Stimulated activated CD8-positive, alpha-beta memory T cell treated with anti-CD3 and anti-CD28 coated beads, Interleukin-4, amount 100 ng/mL, for 24 hours (primary cell): ENCODE results near the gene FAM20A.

Experiments used
- DNase-seq: peaks from one replicate; pipeline ENCODE4 v3.0.0-alpha.2; 2020; ENCODE audit warnings: low read depth

FAM20A gene

DNA sequence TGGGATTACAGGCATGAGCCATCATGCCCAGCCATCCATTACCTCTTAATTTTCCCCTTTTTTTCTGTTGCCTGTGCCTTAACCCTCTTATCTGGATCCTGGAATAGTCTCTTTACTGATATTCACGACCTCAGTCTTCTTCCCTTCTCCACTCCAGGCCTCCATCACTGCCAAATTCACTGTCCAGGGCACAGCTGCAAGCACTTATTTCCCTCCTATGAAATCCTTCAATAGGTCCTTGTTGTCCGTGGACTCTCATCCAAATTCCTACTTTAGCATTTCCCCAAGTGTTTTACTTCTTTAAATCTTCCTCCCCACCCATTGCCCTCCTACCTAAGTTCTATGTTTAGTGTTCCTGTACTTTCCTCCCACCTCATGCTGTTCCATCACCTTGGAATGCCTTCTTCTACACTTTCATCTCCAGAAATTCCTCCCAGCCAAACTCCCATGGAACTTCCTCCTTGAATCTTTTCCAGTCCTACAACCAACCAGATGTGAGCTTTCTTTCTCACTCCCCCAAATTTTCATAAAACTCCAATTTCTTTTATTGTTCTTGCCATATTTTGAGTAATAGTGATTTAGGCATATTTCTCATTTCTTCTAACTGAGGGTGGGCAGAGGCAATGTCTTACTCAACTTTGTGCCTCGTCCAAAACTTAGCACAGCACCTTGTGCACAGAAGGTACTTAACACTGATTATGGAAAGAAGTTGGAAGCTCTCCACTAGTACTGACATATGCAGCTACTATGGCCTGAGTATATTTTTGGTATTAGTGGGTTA, 35.3 kb downstream of the FAM20A start:
- DNase-seq, result no peak

DNA sequence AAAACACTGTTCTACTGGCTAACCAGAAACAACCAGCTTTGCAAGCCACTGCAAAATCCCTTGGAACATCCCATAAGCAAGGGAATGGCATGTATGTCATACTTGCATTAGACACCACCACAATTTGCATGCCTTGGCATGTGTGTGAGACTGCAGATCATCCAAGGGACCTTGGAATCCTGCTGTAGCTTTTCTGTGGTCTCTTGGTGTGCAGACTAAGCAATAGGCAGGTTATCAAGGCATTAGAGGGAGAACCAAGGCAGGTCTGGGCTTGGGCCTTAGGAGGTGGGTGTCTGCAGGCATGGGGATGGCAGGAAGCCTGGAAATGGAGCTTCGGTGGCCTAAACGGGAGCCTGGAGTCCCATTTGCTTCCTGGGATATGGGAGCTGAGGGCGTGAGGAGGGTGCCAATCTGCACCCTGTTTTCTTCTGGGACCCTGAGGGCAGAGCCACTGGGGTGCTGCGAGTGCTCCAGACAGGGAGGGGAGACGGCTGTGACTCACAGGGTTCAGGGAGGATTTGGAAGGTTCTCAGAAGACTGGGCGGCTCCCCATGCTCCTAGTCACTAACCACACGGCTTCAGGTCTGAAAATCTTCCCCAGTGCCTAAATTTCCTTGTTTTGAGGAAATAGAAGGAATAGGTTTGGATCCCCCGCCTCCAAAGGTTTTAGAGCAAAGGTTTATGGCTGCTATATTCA, 36.6 kb downstream of the FAM20A start:
- DNase-seq, result no peak

DNA sequence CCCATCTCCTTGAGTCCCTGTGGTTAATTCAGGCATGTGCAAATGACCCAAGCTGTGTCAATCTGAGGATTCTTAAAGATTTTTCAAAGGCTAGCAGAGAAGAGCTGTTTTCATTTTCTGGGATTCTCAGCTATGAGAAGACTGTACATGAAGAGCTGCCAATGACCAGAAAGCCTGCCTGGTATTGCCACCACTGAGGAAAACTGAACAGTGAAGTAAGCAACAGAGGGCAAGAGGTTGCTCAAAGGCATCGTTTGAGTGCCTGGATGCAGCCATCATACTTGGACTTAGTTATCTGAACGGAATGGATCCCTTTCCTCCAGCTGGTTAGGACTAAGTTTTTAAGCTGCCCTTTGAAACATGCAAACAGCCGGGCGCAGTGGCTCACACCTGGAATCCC, 38.4 kb downstream of the FAM20A start:
- DNase-seq, result no peak

DNA sequence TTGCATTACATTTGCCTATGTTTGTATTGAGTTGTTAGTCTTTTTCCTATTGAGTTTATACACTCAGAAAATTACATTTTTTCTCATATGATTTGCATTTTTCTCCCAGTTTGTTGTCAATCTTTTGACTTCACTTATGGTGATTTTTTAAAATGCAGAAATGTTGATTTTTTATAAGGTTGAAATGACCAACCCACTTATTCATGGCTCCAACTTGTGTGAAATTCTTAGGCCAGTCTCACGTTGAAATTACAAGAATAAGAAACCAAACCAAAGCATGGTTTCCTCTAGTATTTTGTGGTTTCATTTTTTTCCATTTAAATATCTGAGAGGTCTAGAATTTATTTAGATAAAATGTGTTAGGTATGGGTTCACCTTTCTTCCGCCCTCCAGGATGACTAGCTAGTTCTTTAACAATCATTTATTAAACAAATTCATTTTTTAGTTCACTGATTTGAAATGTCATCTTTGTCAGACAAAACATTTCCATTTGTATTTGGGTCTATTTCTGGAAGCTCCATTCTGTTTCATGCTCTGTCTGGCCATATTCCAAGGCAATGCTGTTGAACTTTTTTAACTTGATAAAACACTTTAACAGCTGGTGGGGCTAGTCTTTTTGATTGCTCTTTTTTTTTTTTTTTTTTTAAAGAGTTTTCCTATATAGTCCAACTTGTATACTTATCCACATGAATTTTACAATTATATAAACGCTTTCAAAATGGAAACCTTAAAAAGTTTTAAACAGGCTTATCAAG, 40.0 kb downstream of the FAM20A start:
- DNase-seq, result no peak

DNA sequence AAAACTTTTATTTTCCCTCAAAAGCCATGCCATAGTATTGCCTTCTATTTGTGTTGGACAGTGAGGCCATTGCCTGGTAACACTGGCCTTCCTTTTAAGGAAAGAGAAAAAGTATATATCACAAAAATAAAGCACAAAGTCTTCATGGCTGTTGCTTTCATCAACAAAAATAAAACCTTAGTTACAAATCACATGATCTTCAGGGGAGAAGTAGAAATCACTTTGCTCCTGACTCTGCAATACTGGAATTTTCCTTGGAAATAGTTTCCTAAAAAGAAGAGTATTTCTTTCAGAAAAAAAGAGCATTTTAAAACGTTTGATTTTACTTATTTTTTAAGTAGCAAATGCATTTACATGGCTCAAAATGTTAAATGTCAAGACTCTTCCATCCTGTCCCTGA, 41.9 kb downstream of the FAM20A start:
- no peak for DNase-seq

DNA sequence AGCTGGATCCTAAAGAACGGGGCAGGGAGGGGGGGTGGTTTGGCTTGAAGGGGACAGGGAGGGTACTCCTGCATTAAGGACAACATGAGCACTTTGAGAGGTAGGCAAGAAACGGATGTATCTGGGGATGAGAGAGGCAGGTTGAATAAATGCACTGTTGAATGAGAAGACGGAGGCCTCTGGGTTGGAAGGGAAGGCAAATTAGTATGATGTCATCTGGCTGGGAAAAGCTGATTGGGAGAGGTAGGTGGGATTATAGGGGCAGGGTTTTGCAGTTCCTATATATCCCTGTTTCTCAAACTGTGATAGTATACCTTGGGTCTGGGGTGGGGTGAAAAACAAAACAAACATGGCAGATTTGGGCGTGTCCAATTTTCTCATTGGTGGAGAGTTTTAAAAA, 44.6 kb downstream of the FAM20A start:
- DNase-seq, result no peak

DNA sequence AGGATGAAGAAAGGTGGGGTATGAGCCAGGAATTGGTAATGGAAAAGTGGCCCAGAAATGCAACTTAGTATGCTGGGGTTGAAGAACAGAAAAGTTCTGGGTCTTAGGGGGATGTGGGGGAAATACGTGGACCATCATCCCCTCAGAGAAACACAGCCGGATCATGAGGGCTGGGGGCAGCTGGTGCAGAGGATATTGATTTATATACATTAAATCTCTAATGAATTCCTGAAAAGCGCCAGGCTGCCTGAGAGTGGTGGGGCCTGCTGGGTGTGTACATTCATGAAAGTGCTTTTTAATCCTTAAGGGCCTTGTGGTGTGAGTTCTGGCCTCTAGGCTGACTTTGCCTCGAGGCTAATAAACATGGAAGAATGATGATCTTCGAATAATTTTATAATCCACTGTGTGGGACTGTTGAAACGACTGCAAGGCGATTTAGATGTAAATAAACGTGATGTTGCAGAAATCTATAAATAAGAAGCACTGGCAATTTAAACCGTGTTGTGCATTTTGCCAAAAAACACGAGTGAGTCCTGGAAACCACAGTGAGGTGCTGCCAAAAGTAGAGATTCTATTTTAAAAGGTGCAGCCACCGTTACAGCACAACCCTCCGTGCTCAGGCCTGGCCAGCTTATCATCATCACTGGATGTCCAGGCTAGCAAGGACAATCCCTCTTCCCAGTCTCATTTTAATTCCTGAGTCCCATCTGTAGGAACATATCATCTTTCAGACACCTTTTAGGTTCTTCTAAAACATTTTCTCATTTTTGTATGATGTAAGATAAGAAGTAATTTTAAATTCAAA, 56.9 kb downstream of the FAM20A start:
- no peak for DNase-seq

DNA sequence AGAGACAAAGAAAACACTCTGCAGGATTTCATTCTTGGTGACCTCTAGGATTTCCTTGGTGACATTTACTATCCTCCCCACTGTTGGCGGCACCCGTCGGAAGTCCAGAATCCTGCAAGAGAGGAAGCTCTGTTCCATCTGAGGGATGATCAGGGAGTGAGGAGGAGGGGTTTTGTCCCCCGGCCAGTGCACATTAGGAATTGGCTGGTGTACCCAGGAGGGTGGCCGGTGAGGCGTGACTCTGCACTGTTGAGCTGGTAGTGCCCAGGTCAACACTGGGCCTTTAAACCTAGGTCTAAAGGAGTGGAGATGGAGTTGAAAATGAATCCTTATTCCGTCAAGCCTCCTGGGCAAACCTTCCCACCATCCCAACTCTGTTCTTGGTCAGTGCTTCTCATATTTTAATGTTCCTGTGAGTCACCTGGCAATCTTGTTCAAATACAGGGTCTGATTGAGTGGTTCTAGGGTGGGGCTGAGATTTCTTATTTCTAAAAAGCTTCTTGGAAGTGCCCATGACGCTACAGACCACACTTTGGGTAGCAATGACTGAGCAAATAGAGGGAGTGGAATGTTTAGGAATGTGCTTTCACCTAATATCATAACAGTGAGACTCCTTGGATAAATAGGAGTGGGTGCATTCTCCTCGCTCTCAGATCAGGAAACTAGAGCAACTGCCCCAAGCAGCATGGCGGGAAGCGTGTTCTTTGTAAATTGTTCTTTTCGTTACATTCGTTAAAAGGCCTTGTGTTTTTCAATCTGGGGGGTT, 58.3 kb downstream of the FAM20A start:
- DNase-seq, result no peak

DNA sequence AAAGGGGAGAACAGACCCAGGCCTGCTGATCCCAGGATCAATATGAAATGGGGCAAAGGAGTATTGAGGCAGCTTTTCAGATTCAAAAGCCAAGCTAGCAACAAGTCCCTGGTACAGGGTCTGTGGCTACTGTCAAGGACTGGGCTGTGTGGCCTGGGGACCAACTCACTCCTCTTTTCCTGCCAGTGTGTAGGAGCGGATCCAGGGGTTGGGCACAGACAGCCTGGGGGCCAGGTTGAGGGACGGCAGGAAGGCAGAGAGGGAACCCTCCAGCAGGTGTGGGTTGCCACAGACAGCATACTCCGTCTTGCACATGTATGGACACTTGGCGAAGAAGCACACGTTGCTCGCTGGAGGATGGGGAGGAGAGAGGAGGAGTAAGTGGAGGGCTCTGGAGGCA, 59.4 kb downstream of the FAM20A start:
- DNase-seq, result no peak

DNA sequence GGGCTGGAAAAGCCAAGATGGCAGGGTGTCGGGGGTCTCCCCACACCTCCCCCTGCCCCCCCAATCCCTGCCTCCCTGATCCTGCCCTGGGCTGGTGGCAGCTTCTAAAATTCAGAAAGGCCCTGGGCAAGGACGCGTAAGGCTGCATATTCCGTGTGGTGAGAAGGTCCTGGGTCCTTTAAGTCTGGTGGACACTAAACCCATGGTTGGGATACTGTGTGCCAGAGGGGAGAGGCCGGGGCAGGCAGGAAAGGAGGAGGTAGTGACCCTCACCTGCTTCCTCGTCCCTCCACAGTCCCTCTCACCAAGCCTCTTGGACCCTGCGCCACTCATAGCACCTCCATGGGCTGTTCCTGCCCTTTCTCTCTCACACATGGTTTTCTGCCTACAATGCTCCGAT, 60.2 kb downstream of the FAM20A start:
- DNase-seq, result no peak

DNA sequence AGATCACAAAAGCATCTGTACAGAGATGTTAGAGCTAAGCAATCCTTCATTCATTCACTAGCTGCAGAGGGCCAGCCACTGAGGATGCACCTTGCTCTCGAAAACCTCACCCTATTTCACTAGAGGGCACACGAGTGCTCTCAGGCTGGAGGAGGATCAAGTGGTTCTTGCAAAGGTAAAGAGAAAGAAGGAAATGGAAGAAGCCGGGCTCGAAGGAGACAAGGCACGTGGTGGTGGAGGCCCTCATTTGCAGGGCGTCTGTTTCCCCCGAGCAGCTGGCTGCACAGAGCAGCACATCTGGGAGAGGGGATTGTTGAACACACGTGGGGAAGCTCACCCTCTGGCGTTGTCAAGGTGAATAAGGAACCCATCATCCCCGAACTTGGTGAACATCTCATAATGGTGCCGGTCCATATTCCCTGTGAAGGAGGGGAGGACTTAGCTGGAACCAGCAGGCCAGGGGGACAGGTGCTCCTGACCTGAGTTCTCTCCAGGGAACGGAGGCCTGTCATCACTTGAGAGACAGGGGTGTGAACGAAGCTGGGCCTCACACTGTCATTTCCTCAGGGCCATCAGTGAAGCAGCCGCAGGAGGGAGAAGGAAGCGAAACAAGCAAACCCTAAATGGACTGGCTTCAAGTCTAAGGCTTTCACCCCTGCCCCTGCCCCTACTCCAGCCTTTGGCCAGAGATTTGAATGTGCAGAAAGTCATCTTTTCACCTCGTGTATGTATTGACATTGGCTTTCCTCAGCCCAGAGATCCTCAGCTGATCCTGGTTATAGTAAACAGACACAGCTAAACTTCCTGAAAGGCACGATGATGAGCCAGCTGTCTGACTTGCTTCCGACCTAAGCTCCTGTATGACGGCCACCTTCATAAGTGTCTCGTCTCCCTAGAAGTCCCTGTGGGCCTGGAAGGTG, 61.4 kb downstream of the FAM20A start:
- DNase-seq, result no peak

DNA sequence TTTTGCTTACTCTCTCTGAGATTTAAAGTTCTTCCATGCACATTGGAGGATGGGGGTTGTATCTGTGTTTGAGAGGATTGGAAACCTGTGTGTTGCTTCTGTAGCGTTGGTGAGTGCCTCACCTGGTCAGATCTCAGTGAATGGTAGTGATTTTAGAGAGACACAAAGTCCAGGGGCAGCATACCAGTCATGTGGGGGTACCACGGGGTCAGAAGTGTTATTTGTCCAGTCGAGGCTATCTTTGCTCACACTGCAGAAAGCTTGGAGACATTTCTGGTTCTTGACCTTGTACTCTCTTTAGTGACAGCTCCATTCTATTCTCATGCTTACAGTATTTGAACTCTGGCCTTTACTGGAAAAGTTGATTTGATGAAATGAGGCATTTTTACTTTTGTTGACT, 65.2 kb downstream of the FAM20A start:
- no peak for DNase-seq

DNA sequence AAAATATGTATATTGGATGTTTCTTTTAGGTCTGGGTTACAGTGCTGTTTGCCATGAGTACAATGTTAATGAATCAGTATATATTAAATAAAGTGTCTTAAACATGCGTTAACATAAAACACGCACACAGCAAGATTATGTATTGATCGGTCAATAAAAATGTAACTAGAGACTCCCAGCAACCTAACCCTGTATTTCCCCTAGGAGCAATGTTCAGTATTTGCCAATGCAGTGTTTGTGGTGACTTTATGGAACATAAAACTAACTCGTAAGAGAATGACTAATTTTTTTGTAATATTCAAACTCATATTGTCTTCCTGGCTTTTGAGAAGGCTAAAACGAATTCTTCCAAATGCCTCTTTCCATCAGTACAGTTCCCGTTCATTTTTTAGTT, 66.5 kb downstream of the FAM20A start:
- DNase-seq, result no peak

DNA sequence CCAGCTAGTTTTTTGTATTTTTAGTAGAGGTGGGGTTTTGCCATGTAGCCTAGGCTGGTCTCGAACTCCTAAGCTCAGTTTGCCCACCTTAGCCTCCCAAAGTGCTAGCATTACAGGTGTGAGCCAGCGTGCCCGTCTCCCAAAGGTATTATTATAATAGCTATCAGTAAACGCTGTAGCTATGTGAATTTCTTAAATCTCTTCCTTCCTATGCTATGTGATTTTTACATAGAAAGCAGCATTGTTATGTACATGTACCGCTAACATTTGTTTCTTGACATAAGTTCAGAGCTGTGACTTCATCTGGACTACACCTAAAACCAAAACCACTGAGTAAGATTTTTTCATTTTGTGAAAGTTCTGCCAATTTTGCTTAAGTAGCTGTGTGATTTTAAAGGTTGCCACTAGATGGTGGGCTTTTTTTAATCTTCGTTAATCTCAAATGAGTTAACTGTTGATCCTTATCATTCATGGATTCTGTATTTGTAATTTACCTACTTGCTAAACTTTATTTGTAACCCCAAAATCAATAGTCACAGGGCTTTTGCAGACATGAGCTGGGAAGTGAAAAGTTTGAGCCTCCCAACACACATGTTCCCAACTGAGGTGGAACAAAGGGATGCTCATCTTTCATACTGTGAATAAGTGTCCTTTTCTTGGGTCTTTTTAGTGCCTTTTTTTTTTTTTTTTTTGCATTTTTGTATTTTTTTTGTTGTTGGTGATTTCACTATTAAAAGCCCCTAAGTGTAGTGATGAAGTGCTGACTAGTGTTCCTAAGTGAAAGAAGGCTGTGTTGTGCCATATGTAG, 67.1 kb downstream of the FAM20A start:
- no peak for DNase-seq

DNA sequence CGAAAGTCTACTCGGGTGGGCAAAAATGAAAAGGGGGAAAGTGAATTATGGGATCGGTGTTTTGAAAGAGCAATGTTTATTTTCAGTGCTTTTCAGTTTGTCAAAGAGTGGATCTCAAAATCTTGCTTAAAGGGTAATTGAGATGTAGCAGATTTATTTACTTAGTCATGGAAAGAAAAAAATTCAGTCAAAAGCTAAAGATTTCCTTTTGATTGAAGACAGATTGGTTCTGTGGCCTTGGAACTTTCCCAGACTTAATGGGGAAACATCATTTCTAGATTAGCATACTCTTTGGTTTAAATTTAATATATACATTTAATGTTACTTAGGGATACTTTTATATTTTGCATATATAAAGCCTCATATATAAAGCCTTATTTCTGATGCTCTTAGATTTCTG, 68.3 kb downstream of the FAM20A start:
- no peak for DNase-seq

DNA sequence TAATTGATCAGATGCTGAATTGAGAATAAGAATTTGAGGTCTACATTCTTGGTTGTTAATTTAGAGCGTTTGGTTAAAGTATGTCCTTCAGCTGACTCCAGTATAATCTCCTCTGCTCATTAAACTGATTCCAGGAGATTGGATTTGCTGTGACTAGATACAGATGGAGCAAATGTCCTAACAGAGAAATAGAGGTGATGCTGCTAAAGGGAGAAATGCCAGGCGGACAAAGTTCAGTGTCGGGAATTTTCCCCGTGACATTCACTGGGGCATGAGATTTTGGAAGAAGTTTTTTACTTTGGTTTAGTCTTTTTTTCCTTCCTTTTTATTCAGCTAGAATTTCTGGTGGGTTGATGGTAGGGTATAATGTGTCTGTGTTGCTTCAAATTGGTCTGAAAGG, 69.9 kb downstream of the FAM20A start:
- no peak for DNase-seq

DNA sequence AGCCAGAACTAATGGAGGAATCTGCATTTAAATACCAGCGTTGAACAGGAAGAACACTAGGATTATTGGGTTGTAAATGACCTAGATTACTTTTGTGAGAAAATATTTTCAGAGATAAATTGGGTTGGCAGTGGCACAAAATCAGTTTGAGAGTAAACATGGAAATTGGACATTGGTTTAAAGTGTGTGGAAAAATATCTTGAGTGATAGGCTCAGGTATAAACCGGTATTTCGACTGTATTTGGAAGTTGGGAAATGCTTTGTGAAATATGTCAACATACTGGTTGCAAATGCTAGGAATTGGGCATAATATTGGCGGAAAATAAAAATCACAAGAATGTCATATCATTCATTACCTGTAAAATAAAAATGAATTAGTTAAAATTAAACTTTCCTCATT, 73.9 kb downstream of the FAM20A start:
- no peak for DNase-seq

DNA sequence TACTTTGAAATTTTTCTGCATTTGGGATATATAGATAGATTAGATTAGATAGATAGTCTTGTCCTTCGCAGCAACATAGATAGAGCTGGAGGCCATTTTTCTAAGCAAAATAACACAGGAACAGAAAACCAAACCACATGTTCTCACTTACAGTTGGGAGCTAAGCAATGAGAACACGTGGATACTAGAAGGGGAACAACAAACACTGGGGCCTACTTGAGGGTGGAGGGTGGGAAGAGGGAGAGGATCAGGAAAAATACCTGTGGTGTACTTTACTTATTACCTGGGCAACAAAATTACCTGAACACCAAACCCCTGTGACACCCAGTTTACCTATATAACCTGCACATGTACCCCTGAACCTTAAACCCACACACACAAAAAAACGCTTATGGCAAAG, 74.6 kb downstream of the FAM20A start:
- DNase-seq, result no peak

DNA sequence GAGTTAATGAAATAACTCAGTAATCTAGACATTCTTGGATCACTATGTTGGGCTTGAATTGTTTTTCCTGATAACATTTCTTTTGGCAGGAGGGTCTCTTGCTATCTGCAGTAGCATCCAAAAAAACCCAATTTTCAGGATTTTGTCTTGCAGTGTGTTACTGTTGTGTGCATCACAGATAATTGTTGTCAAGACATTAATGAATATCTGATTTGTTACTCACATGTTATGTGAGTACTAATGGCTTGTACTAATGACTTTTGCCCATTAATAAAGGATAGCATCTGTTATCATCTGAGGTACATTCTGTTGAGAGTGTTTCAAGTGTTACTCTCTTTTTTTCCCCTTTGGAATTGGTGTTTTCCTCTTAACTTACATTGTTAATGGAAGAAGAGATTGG, 78.9 kb downstream of the FAM20A start:
- no peak for DNase-seq

DNA sequence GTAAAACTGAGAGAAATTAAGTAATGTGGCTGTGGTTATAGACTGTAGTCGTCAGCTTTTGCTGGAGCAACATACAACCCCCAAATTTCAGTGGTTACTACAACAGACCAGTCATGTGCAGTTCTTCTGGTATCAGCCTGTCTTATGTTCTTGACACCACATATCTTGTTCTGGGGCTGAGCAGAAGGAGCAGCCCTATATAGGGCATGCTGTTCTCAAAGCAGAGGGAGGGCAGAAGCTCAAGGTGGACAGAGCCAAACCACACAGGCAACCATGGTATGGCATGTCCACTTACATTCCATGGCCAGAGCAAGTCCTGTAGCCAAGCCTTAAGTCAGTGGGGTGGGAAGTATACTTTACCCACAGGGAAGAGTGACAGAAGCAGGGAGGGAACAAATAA, 81.3 kb downstream of the FAM20A start:
- no peak for DNase-seq
